WTC11 (cell line): ENCODE measurements around the gene SMYD3. TPM values are rescaled to one million over a fixed set of nuclear protein-coding genes. Genes with fewer than 3 reads are reported as not detected.

ENCODE experiments used
- ATAC-seq: fragments of 200-7000 bp; cut with Tn5 transposase; 2 replicates; pipeline ENCODE4 v1.10.0; 2021; ENCODE audit warnings: mild to moderate bottlenecking, moderate library complexity
- CTCF ChIA-PET: fragments of 300-600 bp; sonication (Branson Sonifier 250); formaldehyde crosslinking; loops from one replicate; lab custom pipeline; 2021; ENCODE audit warnings: antibody characterized with exemption; lab: Charles Lee
- POLR2A ChIA-PET: fragments of 350-600 bp; sonication (Branson Sonifier 250); formaldehyde crosslinking; loops from one replicate; lab custom pipeline; 2021; ENCODE audit warnings: antibody characterized with exemption; lab: Charles Lee
- DNase-seq: peaks from one replicate; pipeline ENCODE4 v3.0.0; 2021; ENCODE audit warnings: low spot score
- H3K27ac Mint-ChIP-seq: 2 replicates; pipeline ENCODE4 v1.8.0; 2021; ENCODE audit warnings: mixed read lengths
- H3K27me3 Mint-ChIP-seq: 2 replicates; pipeline ENCODE4 v1.8.0; 2021; ENCODE audit warnings: low read depth, mild to moderate bottlenecking, moderate library complexity, mixed read lengths
- H3K36me3 Mint-ChIP-seq: 2 replicates; pipeline ENCODE4 v1.8.0; 2021; ENCODE audit warnings: mixed read lengths
- H3K4me1 Mint-ChIP-seq: 2 replicates; pipeline ENCODE4 v1.8.0; 2022; ENCODE audit warnings: mixed read lengths
- H3K4me3 Mint-ChIP-seq: 2 replicates; pipeline ENCODE4 v1.8.0; 2021; ENCODE audit warnings: mild to moderate bottlenecking, moderate library complexity, mixed read lengths
- H3K9me3 Mint-ChIP-seq: 2 replicates; pipeline ENCODE4 v1.8.0; 2021; ENCODE audit warnings: mixed read lengths
- AFF4 ChIP-seq: sonication (generic); formaldehyde crosslinking; IDR thresholded peaks from 2 replicates; pipeline ENCODE4 v1.8.1; 2023; ENCODE audit warnings: mild to moderate bottlenecking, missing genetic modification reagents, borderline replicate concordance
- ARID4B ChIP-seq: sonication (generic); formaldehyde crosslinking; IDR thresholded peaks from 2 replicates; pipeline ENCODE4 v1.8.0; 2023; ENCODE audit warnings: missing genetic modification reagents, mild to moderate bottlenecking, borderline replicate concordance
- CDX4 ChIP-seq: fragments of 250-450 bp; sonication (Bioruptor Pico); IDR thresholded peaks from 2 replicates; pipeline ENCODE4 v1.9.0; 2021; ENCODE audit warnings: moderate library complexity, mild to moderate bottlenecking, inconsistent platforms, borderline replicate concordance
- GRHL2 ChIP-seq: fragments of 250-450 bp; sonication (Bioruptor Pico); IDR thresholded peaks from 2 replicates; pipeline ENCODE4 v1.8.0; 2022; ENCODE audit warnings: mild to moderate bottlenecking, moderate library complexity; ENCODE audit not compliant: insufficient replicate concordance, severe bottlenecking
- NR2C2 ChIP-seq: sonication (generic); formaldehyde crosslinking; IDR thresholded peaks from 2 replicates; pipeline ENCODE4 v1.8.0; 2022; ENCODE audit warnings: mild to moderate bottlenecking, missing genetic modification reagents
- OVOL2 ChIP-seq: fragments of 250-450 bp; sonication (Bioruptor Pico); IDR thresholded peaks from 2 replicates; pipeline ENCODE4 v1.9.0; 2021; ENCODE audit warnings: mild to moderate bottlenecking, borderline replicate concordance
- ZNF281 ChIP-seq: sonication (generic); formaldehyde crosslinking; IDR thresholded peaks from 2 replicates; pipeline ENCODE4 v1.8.0; 2023; ENCODE audit warnings: mild to moderate bottlenecking, missing genetic modification reagents
- ZNF423 ChIP-seq: fragments of 250-450 bp; sonication (Bioruptor Pico); IDR thresholded peaks from 2 replicates; pipeline ENCODE4 v2.1.2; 2022; ENCODE audit warnings: mild to moderate bottlenecking, moderate library complexity
- total RNA-seq: library from RNA; stranded (reverse); gene quantifications from 3 replicates; pipeline ENCODE4 v1.2.3, GENCODE V29; 2021

Gene SMYD3
- total RNA-seq, 1 experiment from 2014 or later = 21.4 TPM

- DNase-seq = no peak
- TF ChIP-seq CDX4 (no peak), NR2C2 (CRISPR knock-in tag) (no peak), ZNF423 (CRISPR knock-in tag) (no peak), ZNF281 (no peak), AFF4 (CRISPR knock-in tag) (no peak), ARID4B (CRISPR knock-in tag) (no peak)
- TF ChIP-seq, all 79 proteins: peak for 0
Measured at GRCh38 chr1:245809361-245809760, 697.7 kb downstream of the SMYD3 start.

GRCh38 chr1:245807954-245808719, 698.9 kb downstream of the SMYD3 start:
- Mint-ChIP-seq H3K9me3 (no peaks in the 10 kb centered on the region), H3K4me3 (no peak overlapping the region), H3K4me1 (peaks cover 21% of the 10 kb centered on the region), H3K27me3 (no peaks in the 10 kb centered on the region), H3K27ac (no peak overlapping the region), H3K36me3 (no peaks in the 10 kb centered on the region)
- DNase-seq (no peak), ATAC-seq (no peak)
- ChIA-PET POLR2A (no interaction called here), CTCF (no interaction called here)
- no peak for TF ChIP-seq OVOL2 (CRISPR knock-in tag)
- TF ChIP-seq GRHL2 (CRISPR knock-in tag) = no peak

More at GRCh38 chr1:245809361-245809760, 697.7 kb downstream of the SMYD3 start:
- 0 out of 2 replicates have a peak overlapping the region, but pooled peaks have one; percentile 6 for H3K27ac Mint-ChIP-seq
- ChIA-PET CTCF (interaction anchor here (1.6 kb wide), 1 partner anchor 12 kb away, joined by 10 read pairs; no protein-coding TSS in a partner anchor), POLR2A (no interaction called here)
- peaks cover 21% of the 10 kb centered on the region for H3K4me1 Mint-ChIP-seq
- no peaks in the 10 kb centered on the region for H3K36me3 Mint-ChIP-seq
- no peaks in the 10 kb centered on the region for H3K27me3 Mint-ChIP-seq
- no peaks in the 10 kb centered on the region for H3K9me3 Mint-ChIP-seq
- H3K4me3 Mint-ChIP-seq = no peak overlapping the region
- peak; percentile 57 for ATAC-seq
